ENCODE results near the gene THPO.

THPO gene

DNA sequence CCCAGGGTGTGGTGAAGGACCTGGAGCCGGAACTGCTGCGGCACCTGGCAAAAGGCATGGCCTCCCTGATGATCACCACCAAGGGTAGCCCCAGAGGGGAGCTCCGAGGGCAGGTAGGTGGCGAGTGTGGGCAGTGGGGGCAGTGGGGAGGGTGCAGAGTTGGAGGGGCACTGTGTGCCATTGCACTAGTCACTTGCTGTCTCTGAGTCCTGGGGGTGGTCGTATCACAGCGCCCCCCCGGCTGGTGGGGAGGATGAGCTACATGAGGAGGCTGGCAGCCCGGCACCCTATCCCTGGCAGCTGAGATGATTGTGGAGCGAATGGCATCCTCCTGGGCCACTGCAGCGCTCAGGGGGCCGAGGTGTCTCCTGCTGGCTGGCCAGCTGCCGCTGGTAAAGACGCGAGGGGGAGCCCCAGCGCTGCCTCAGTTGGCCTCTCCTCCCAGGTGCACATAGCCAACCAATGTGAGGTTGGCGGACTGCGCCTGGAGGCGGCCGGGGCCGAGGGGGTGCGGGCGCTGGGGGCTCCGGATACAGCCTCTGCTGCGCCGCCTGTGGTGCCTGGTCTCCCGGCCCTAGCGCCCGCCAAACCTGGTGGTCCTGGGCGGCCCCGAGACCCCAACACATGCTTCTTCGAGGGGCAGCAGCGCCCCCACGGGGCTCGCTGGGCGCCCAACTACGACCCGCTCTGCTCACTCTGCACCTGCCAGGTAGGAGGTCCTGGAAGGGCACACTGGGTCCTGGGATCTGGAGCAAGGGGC is 8.2 kb upstream of the THPO start:
- Histone ChIP-seq H3K4me3 (ENCODE audit: insufficient read depth, low read length, poor library complexity, severe bottlenecking) (no peak overlapping the region), H3K9me3 (ENCODE audit: insufficient read depth, low read length) (no peaks in the 10 kb centered on the region)

DNA sequence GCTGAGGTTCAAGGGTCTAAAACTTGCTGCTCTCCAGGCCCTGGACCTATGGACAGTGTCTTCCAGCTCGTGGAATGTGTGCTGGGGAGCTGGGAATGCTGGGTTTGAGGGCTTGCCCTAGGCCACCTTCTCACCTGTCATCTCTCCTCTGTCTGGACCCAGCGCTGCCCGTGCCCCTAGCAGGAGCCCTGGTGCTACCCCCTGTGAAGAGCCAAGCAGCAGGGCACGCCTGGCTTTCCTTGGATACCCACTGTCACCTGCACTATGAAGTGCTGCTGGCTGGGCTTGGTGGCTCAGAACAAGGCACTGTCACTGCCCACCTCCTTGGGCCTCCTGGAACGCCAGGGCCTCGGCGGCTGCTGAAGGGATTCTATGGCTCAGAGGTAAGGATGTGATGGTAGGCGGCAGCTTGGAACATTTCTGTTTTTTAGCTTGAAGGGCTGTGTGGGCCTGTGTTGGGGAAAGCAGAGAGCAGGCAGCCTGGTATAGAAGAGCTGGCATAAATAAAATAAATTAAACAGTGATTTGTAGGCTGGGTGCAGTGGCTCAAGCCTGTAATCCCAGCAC is 6.9 kb upstream of the THPO start:
- TF ChIP-seq, protein P1, sequence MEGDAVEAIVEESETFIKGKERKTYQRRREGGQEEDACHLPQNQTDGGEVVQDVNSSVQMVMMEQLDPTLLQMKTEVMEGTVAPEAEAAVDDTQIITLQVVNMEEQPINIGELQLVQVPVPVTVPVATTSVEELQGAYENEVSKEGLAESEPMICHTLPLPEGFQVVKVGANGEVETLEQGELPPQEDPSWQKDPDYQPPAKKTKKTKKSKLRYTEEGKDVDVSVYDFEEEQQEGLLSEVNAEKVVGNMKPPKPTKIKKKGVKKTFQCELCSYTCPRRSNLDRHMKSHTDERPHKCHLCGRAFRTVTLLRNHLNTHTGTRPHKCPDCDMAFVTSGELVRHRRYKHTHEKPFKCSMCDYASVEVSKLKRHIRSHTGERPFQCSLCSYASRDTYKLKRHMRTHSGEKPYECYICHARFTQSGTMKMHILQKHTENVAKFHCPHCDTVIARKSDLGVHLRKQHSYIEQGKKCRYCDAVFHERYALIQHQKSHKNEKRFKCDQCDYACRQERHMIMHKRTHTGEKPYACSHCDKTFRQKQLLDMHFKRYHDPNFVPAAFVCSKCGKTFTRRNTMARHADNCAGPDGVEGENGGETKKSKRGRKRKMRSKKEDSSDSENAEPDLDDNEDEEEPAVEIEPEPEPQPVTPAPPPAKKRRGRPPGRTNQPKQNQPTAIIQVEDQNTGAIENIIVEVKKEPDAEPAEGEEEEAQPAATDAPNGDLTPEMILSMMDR (IDR thresholded peaks at IDR 0.05; ENCODE audit: insufficient read depth, low read length, poor library complexity, severe bottlenecking) = no peak
- no peak for TF ChIP-seq EZH2phosphoT487 (conservative IDR thresholded peaks at IDR 0.05; ENCODE audit: low read length)
- H3K4me3 ChIP-seq (ENCODE audit: insufficient read depth, low read length, poor library complexity, severe bottlenecking) = no peak overlapping the region
- H4K20me1 ChIP-seq (ENCODE audit: low read depth, low read length) = no peaks in the 10 kb centered on the region
- no peaks in the 10 kb centered on the region for H3F3A ChIP-seq (ENCODE audit: insufficient read depth)
- no peaks in the 10 kb centered on the region for H3K27me3 ChIP-seq (ENCODE audit: low read length)
- H3K9ac ChIP-seq (ENCODE audit: low read length) = no peak overlapping the region
- H3K9me2 ChIP-seq (replicated peaks; ENCODE audit: insufficient read depth, low read length) = no peaks in the 10 kb centered on the region
- no peaks in the 10 kb centered on the region for H3K9me3 ChIP-seq (ENCODE audit: insufficient read depth, low read length)
- H3K79me2 ChIP-seq (ENCODE audit: insufficient read depth, low read length) = no peaks in the 10 kb centered on the region
- no peak overlapping the region for H2AFZ ChIP-seq (ENCODE audit: low read depth, low read length, severe bottlenecking)
- H3K36me3 ChIP-seq (ENCODE audit: low read length) = no peaks in the 10 kb centered on the region
- H3K27ac ChIP-seq (ENCODE audit: low read depth, low read length) = no peak overlapping the region
- no peak overlapping the region for H3K4me2 ChIP-seq (ENCODE audit: low read depth, low read length, poor library complexity, severe bottlenecking)

More for the DNA sequence above, 8.2 kb upstream of the THPO start:
- H3F3A ChIP-seq (ENCODE audit: insufficient read depth) = no peaks in the 10 kb centered on the region
- no peak overlapping the region for H3K4me2 ChIP-seq (ENCODE audit: low read depth, low read length, poor library complexity, severe bottlenecking)
- no peaks in the 10 kb centered on the region for H3K27me3 ChIP-seq (ENCODE audit: low read length)
- H3K36me3 ChIP-seq (ENCODE audit: low read length) = no peaks in the 10 kb centered on the region
- no peaks in the 10 kb centered on the region for H3K79me2 ChIP-seq (ENCODE audit: insufficient read depth, low read length)
- no peak overlapping the region for H2AFZ ChIP-seq (ENCODE audit: low read depth, low read length, severe bottlenecking)
- TF ChIP-seq, protein P1 (IDR thresholded peaks at IDR 0.05; ENCODE audit: insufficient read depth, low read length, poor library complexity, severe bottlenecking) = no peak
- TF ChIP-seq EZH2phosphoT487 (conservative IDR thresholded peaks at IDR 0.05; ENCODE audit: low read length) = no peak
- H3K9ac ChIP-seq (ENCODE audit: low read length) = no peak overlapping the region
- H3K27ac ChIP-seq (ENCODE audit: low read depth, low read length) = no peak overlapping the region
- no peaks in the 10 kb centered on the region for H4K20me1 ChIP-seq (ENCODE audit: low read depth, low read length)
- H3K9me2 ChIP-seq (replicated peaks; ENCODE audit: insufficient read depth, low read length) = no peaks in the 10 kb centered on the region

DNA sequence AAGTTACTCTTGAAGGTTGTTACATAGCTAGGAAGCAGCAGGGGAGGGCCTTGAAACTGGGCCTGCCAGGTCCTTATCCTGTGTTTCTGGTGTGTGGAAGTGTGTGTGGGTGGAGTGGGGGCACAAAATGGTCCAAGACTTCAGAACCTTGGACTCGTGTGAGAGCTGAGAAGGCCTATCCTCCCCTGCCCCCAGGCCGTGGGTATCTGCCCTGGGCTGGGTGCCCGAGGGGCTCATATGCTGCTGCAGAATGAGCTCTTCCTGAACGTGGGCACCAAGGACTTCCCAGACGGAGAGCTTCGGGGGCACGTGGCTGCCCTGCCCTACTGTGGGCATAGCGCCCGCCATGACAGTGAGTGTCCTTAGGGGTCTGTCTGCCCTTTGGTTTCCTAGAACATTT is 6.3 kb upstream of the THPO start:
- H3K4me2 ChIP-seq (ENCODE audit: low read depth, low read length, poor library complexity, severe bottlenecking) = no peak overlapping the region
- no peak overlapping the region for H3K4me3 ChIP-seq (ENCODE audit: insufficient read depth, low read length, poor library complexity, severe bottlenecking)
- no peak overlapping the region for H3K27ac ChIP-seq (ENCODE audit: low read depth, low read length)
- H3K9ac ChIP-seq (ENCODE audit: low read length) = no peak overlapping the region
- no peaks in the 10 kb centered on the region for H3F3A ChIP-seq (ENCODE audit: insufficient read depth)
- H3K36me3 ChIP-seq (ENCODE audit: low read length) = no peaks in the 10 kb centered on the region
- no peaks in the 10 kb centered on the region for H3K9me2 ChIP-seq (replicated peaks; ENCODE audit: insufficient read depth, low read length)
- H3K27me3 ChIP-seq (ENCODE audit: low read length) = no peaks in the 10 kb centered on the region
- H3K79me2 ChIP-seq (ENCODE audit: insufficient read depth, low read length) = no peaks in the 10 kb centered on the region
- H4K20me1 ChIP-seq (ENCODE audit: low read depth, low read length) = no peaks in the 10 kb centered on the region
- TF ChIP-seq, protein P1 (IDR thresholded peaks at IDR 0.05; ENCODE audit: insufficient read depth, low read length, poor library complexity, severe bottlenecking) = no peak
- no peak for TF ChIP-seq EZH2phosphoT487 (conservative IDR thresholded peaks at IDR 0.05; ENCODE audit: low read length)
- H2AFZ ChIP-seq (ENCODE audit: low read depth, low read length, severe bottlenecking) = no peak overlapping the region
- no peaks in the 10 kb centered on the region for H3K9me3 ChIP-seq (ENCODE audit: insufficient read depth, low read length)

Data from SU-DHL-6 (cell line).